ENCODE results near the gene KATNAL1.

The KATNAL1 gene

GRCh38 chr13:30323524-30323923 is 16.2 kb upstream of the KATNAL1 start:
- TF ChIP-seq EZH2phosphoT487 (IDR thresholded peaks at IDR 0.05; ENCODE audit: low read length): no peak
- TF ChIP-seq EZH2 (optimal IDR thresholded peaks at IDR 0.05; ENCODE audit: low read depth, low read length): no peak
- TF ChIP-seq CTCF (IDR thresholded peaks at IDR 0.05; ENCODE audit: low read length): no peak
- Histone ChIP-seq H3K27me3 (replicated peaks; ENCODE audit: insufficient read depth, low read length) (no peaks in the 10 kb centered on the region), H3K4me1 (ENCODE audit: low read length) (no peaks in the 10 kb centered on the region), H3K4me3 (ENCODE audit: low read length) (no peak overlapping the region), H3K9ac (ENCODE audit: low read length) (no peak overlapping the region), H3K27ac (ENCODE audit: low read length) (no peak overlapping the region), H3K79me2 (ENCODE audit: low read length) (no peaks in the 10 kb centered on the region), H3K36me3 (replicated peaks; ENCODE audit: insufficient read depth, low read length) (no peaks in the 10 kb centered on the region), H3K9me3 (replicated peaks; ENCODE audit: insufficient read depth, low read length) (no peaks in the 10 kb centered on the region), H3K4me2 (ENCODE audit: low read depth, low read length) (no peak overlapping the region), H3F3A (ENCODE audit: insufficient read depth, low read length) (no peaks in the 10 kb centered on the region), H3K9me2 (replicated peaks; ENCODE audit: insufficient read depth, low read length) (no peaks in the 10 kb centered on the region), H4K20me1 (ENCODE audit: insufficient read depth, low read length) (no peaks in the 10 kb centered on the region), H2AFZ (ENCODE audit: low read length) (no peak overlapping the region)
- DNase-seq: no peak

GRCh38 chr13:30322428-30322827 is 15.1 kb upstream of the KATNAL1 start:
- Histone ChIP-seq H3K4me3 (ENCODE audit: low read length) (no peak overlapping the region), H4K20me1 (ENCODE audit: insufficient read depth, low read length) (no peaks in the 10 kb centered on the region), H3K9me2 (replicated peaks; ENCODE audit: insufficient read depth, low read length) (no peaks in the 10 kb centered on the region), H3K4me1 (ENCODE audit: low read length) (no peaks in the 10 kb centered on the region), H3K27ac (ENCODE audit: low read length) (no peak overlapping the region), H3K9ac (ENCODE audit: low read length) (no peak overlapping the region), H3K27me3 (replicated peaks; ENCODE audit: insufficient read depth, low read length) (no peaks in the 10 kb centered on the region), H3K79me2 (ENCODE audit: low read length) (no peaks in the 10 kb centered on the region), H3K4me2 (ENCODE audit: low read depth, low read length) (no peak overlapping the region), H3F3A (ENCODE audit: insufficient read depth, low read length) (no peaks in the 10 kb centered on the region), H3K9me3 (replicated peaks; ENCODE audit: insufficient read depth, low read length) (no peaks in the 10 kb centered on the region), H3K36me3 (replicated peaks; ENCODE audit: insufficient read depth, low read length) (no peaks in the 10 kb centered on the region), H2AFZ (ENCODE audit: low read length) (no peak overlapping the region)
- TF ChIP-seq EZH2 (optimal IDR thresholded peaks at IDR 0.05; ENCODE audit: low read depth, low read length): no peak
- no peak for TF ChIP-seq CTCF (IDR thresholded peaks at IDR 0.05; ENCODE audit: low read length)
- TF ChIP-seq EZH2phosphoT487 (IDR thresholded peaks at IDR 0.05; ENCODE audit: low read length): no peak
- no peak for DNase-seq

GRCh38 chr13:30321256-30321655 is 13.9 kb upstream of the KATNAL1 start:
- Histone ChIP-seq H3K9me2 (replicated peaks; ENCODE audit: insufficient read depth, low read length) (no peaks in the 10 kb centered on the region), H3K36me3 (replicated peaks; ENCODE audit: insufficient read depth, low read length) (no peaks in the 10 kb centered on the region), H4K20me1 (ENCODE audit: insufficient read depth, low read length) (no peaks in the 10 kb centered on the region), H3K27ac (ENCODE audit: low read length) (no peak overlapping the region), H2AFZ (ENCODE audit: low read length) (no peak overlapping the region), H3K27me3 (replicated peaks; ENCODE audit: insufficient read depth, low read length) (no peaks in the 10 kb centered on the region), H3K9ac (ENCODE audit: low read length) (no peak overlapping the region), H3F3A (ENCODE audit: insufficient read depth, low read length) (no peaks in the 10 kb centered on the region), H3K79me2 (ENCODE audit: low read length) (no peaks in the 10 kb centered on the region), H3K9me3 (replicated peaks; ENCODE audit: insufficient read depth, low read length) (no peaks in the 10 kb centered on the region), H3K4me2 (ENCODE audit: low read depth, low read length) (no peak overlapping the region), H3K4me1 (ENCODE audit: low read length) (no peaks in the 10 kb centered on the region), H3K4me3 (ENCODE audit: low read length) (no peak overlapping the region)
- DNase-seq: no peak
- TF ChIP-seq CTCF (IDR thresholded peaks at IDR 0.05; ENCODE audit: low read length) (no peak), EZH2 (optimal IDR thresholded peaks at IDR 0.05; ENCODE audit: low read depth, low read length) (no peak), EZH2phosphoT487 (IDR thresholded peaks at IDR 0.05; ENCODE audit: low read length) (no peak)
